SK-N-SH (cell line): ENCODE data around the gene TMEM150C. TPM values are rescaled to one million over a fixed set of nuclear protein-coding genes. Genes with fewer than 3 reads are reported as not detected.

ENCODE experiments used
- CTCF ChIA-PET: fragments of 300-600, 350-600 bp; formaldehyde crosslinking; extraction: SDS; loops from one replicate; lab custom pipeline; 2021; lab: Yijun Ruan, JAX
- POLR2A ChIA-PET: fragments of 350-600 bp; sonication (Branson Sonifier 250); formaldehyde crosslinking; extraction: SDS; loops from one replicate; lab custom pipeline; 2020; ENCODE audit warnings: antibody characterized with exemption, inconsistent platforms; lab: Yijun Ruan, JAX
- DNase-seq: peaks from one replicate; pipeline ENCODE4 v3.0.0; 2012
- H2AFZ ChIP-seq: fragments of 200-600 bp; sonication (generic); 2 replicates; pipeline ENCODE4 v1.8.1; 2016; ENCODE audit warnings: antibody characterized with exemption, mild to moderate bottlenecking, low read depth
- H3F3A ChIP-seq: fragments of 200-600 bp; sonication (generic); replicated peaks from 2 replicates; pipeline ENCODE3; 2016; ENCODE audit warnings: antibody characterized with exemption, mild to moderate bottlenecking; ENCODE audit not compliant: insufficient read depth
- H3K27ac ChIP-seq, 2 experiments: fragments of 200-500 bp in 1 of 2; fragments of 200-600 bp in 1 of 2; sonication (Bioruptor generic) in 1 of 2; sonication (generic), shearing (Covaris generic) in 1 of 2; 2 replicates each; pipeline versions ENCODE4 v1.5.1 to v1.6.1; 2014 to 2016; ENCODE audit warnings: low read depth in 2 of 2, inconsistent platforms in 1 of 2, low read length in 1 of 2, mild to moderate bottlenecking in 1 of 2, mixed read lengths in 1 of 2
- H3K27me3 ChIP-seq: fragments of 200-600 bp; sonication (generic), shearing (Covaris generic); 2 replicates; pipeline ENCODE4 v1.6.1; 2016; ENCODE audit warnings: mixed run types; ENCODE audit not compliant: insufficient read depth
- H3K36me3 ChIP-seq, 2 experiments: fragments of 200-500 bp in 1 of 2; fragments of 200-600 bp in 1 of 2; sonication (Bioruptor generic) in 1 of 2; sonication (generic) in 1 of 2; replicated peaks in 1 of 2; 2 replicates each; pipeline versions ENCODE3 to v1.5.1; 2014 to 2016; ENCODE audit warnings: low read length in 1 of 2, mild to moderate bottlenecking in 1 of 2; ENCODE audit not compliant: insufficient read depth in 2 of 2, control insufficient read depth in 1 of 2
- H3K4me1 ChIP-seq, 2 experiments: fragments of 200-500 bp in 1 of 2; fragments of 200-600 bp in 1 of 2; sonication (Bioruptor generic) in 1 of 2; sonication (generic), shearing (Covaris generic) in 1 of 2; 2 replicates each; pipeline versions ENCODE4 v1.5.1 to v1.6.1; 2014 to 2016; ENCODE audit warnings: low read depth in 1 of 2, low read length in 1 of 2, mixed run types in 1 of 2; ENCODE audit not compliant: insufficient read depth in 2 of 2, control insufficient read depth in 1 of 2
- H3K4me2 ChIP-seq: fragments of 200-600 bp; sonication (generic), shearing (Covaris generic); 2 replicates; pipeline ENCODE4 v1.6.1; 2017; ENCODE audit warnings: mixed run types
- H3K4me3 ChIP-seq, 2 experiments: fragments of 200-500 bp in 1 of 2; fragments of 200-600 bp in 1 of 2; sonication (Bioruptor generic) in 1 of 2; sonication (generic), shearing (Covaris generic) in 1 of 2; 2 replicates each; pipeline versions ENCODE4 v1.5.1 to v1.8.1; 2014 to 2016; ENCODE audit warnings: low read depth in 2 of 2, inconsistent platforms in 1 of 2, low read length in 1 of 2, mild to moderate bottlenecking in 1 of 2, mixed read lengths in 1 of 2, moderate library complexity in 1 of 2
- H3K79me2 ChIP-seq: fragments of 200-600 bp; sonication (generic); 2 replicates; pipeline ENCODE4 v1.8.1; 2017; ENCODE audit warnings: mild to moderate bottlenecking; ENCODE audit not compliant: insufficient read depth
- H3K9ac ChIP-seq: fragments of 200-600 bp; sonication (generic); 2 replicates; pipeline ENCODE4 v1.6.1; 2017; ENCODE audit warnings: mixed run types
- H3K9me2 ChIP-seq: fragments of 200-600 bp; sonication (generic); 2 replicates; pipeline ENCODE4 v1.6.1; 2017; ENCODE audit warnings: mixed run types
- H3K9me3 ChIP-seq: fragments of 200-600 bp; sonication (generic); 2 replicates; pipeline ENCODE4 v1.6.1; 2017; ENCODE audit warnings: mixed run types, mild to moderate bottlenecking, moderate library complexity
- H4K20me1 ChIP-seq: fragments of 200-600 bp; sonication (generic); 2 replicates; pipeline ENCODE4 v1.6.1; 2017; ENCODE audit warnings: mild to moderate bottlenecking, mixed run types; ENCODE audit not compliant: insufficient read depth
- CHD2 ChIP-seq: fragments of 150-350 bp; IDR thresholded peaks from 2 replicates; pipeline ENCODE4 v1.6.1; 2018; ENCODE audit warnings: low read length; ENCODE audit not compliant: partially characterized antibody
- ELF1 ChIP-seq: IDR thresholded peaks from 2 replicates; pipeline ENCODE4 v1.4.0; 2012
- FOXJ3 ChIP-seq: sonication (generic); formaldehyde crosslinking; IDR thresholded peaks from 2 replicates; pipeline ENCODE4 v1.5.1; 2020; ENCODE audit warnings: mild to moderate bottlenecking, missing genetic modification reagents
- FOXM1 ChIP-seq: IDR thresholded peaks from 2 replicates; pipeline ENCODE4 v1.4.0; 2012; ENCODE audit warnings: low read depth, mild to moderate bottlenecking
- GABPA ChIP-seq: IDR thresholded peaks from 2 replicates; pipeline ENCODE4 v1.4.0; 2012; ENCODE audit warnings: low read depth, mild to moderate bottlenecking
- GATA2 ChIP-seq: sonication (generic); formaldehyde crosslinking; IDR thresholded peaks from 2 replicates; pipeline ENCODE4 v1.5.0; 2020; ENCODE audit warnings: mild to moderate bottlenecking, missing genetic modification reagents
- JUND ChIP-seq: IDR thresholded peaks from 2 replicates; pipeline ENCODE4 v1.4.0; 2012
- MXI1 ChIP-seq: IDR thresholded peaks from 2 replicates; pipeline ENCODE4 v1.6.1; 2012; ENCODE audit warnings: mild to moderate bottlenecking, low read depth, low read length, improper control_type of control experiment
- NFIC ChIP-seq: IDR thresholded peaks from 2 replicates; pipeline ENCODE4 v1.4.0; 2012; ENCODE audit warnings: borderline replicate concordance
- POLR2AphosphoS5 ChIP-seq: IDR thresholded peaks from 2 replicates; pipeline ENCODE4 v1.6.1; 2012; ENCODE audit warnings: low read depth, low read length
- RAD21 ChIP-seq: IDR thresholded peaks from 2 replicates; pipeline ENCODE4 v1.6.1; 2012; ENCODE audit warnings: mild to moderate bottlenecking, low read length
- RCOR1 ChIP-seq: fragments of 150-350 bp; IDR thresholded peaks from 2 replicates; pipeline ENCODE4 v1.6.1; 2017; ENCODE audit warnings: antibody characterized with exemption, low read length
- RFX5 ChIP-seq: IDR thresholded peaks from 2 replicates; pipeline ENCODE4 v1.6.1; 2012; ENCODE audit warnings: mild to moderate bottlenecking, improper control_type of control experiment, low read length
- RXRA ChIP-seq: IDR thresholded peaks from 2 replicates; pipeline ENCODE4 v1.4.0; 2012; ENCODE audit warnings: low read depth, mild to moderate bottlenecking, borderline replicate concordance
- SIN3A ChIP-seq: IDR thresholded peaks from 2 replicates; pipeline ENCODE4 v1.6.1; 2012; ENCODE audit warnings: low read depth, mild to moderate bottlenecking, low read length, moderate library complexity, borderline replicate concordance
- SMC3 ChIP-seq: IDR thresholded peaks from 2 replicates; pipeline ENCODE4 v1.6.1; 2012; ENCODE audit warnings: low read depth, low read length, improper control_type of control experiment
- TAF1 ChIP-seq: IDR thresholded peaks from 2 replicates; pipeline ENCODE4 v1.6.1; 2012; ENCODE audit warnings: low read depth, mild to moderate bottlenecking, low read length, moderate library complexity, borderline replicate concordance
- TCF12 ChIP-seq: IDR thresholded peaks from 2 replicates; pipeline ENCODE4 v1.4.0; 2012
- TEAD4 ChIP-seq: IDR thresholded peaks from 2 replicates; pipeline ENCODE4 v1.4.0; 2012; ENCODE audit warnings: mild to moderate bottlenecking, borderline replicate concordance; ENCODE audit not compliant: insufficient read depth
- YY1 ChIP-seq: IDR thresholded peaks from 2 replicates; pipeline ENCODE4 v1.4.0; 2012; ENCODE audit warnings: low read depth, mild to moderate bottlenecking
- WGBS: methylation state at CpG from one replicate; pipeline ENCODE4 v1.1.6; 2017; ENCODE audit warnings: low lambda C conversion rate; 5-methylcytosine and 5-hydroxymethylcytosine counted together
- polyA plus RNA-seq, 3 experiments: library from polyadenylated mRNA; depleted of rRNA; stranded (reverse); fragments of >200 nt; gene quantifications; 2 replicates each; pipeline ENCODE4 v1.2.3, GENCODE V29; 2012
- TF ChIP-seq, protein P1 (sequence below): fragments of 200-600 bp; sonication (generic); IDR thresholded peaks from 2 replicates; pipeline ENCODE4 v1.6.1; 2017; ENCODE audit warnings: antibody characterized with exemption, mild to moderate bottlenecking, moderate library complexity
- TF ChIP-seq, protein P2 (sequence below): IDR thresholded peaks from 2 replicates; pipeline ENCODE4 v1.4.0; 2012; ENCODE audit warnings: low read depth, borderline replicate concordance
- TF ChIP-seq, protein P3 (sequence below): fragments of 150-350 bp; IDR thresholded peaks from 2 replicates; pipeline ENCODE4 v1.6.1; 2016; ENCODE audit warnings: mild to moderate bottlenecking, low read depth, low read length

TMEM150C gene
- polyA plus RNA-seq, 1 of the 3 experiments (the other 2 are of a cell fraction): 1.0 TPM

GRCh38 chr4:82555276-82555675, 6.5 kb downstream of the TMEM150C start:
- Histone ChIP-seq H3K4me2 (no peak overlapping the region), H3K4me1 (no peaks in the 10 kb centered on the region), H3K9me3 (no peaks in the 10 kb centered on the region), H2AFZ (no peak overlapping the region), H3K9me2 (no peaks in the 10 kb centered on the region), H3F3A (no peaks in the 10 kb centered on the region), H3K9ac (no peak overlapping the region), H3K79me2 (no peaks in the 10 kb centered on the region), H3K4me3 (no peak overlapping the region), H3K27me3 (no peaks in the 10 kb centered on the region), H3K27ac (no peak overlapping the region), H3K36me3 (no peaks in the 10 kb centered on the region), H4K20me1 (no peaks in the 10 kb centered on the region)
- CTCF ChIA-PET: interaction anchor here (0.6 to 1.4 kb wide), 11 partner anchors 9 to 257 kb away, joined by 3 to 4 read pairs (median 3); no protein-coding TSS in a partner anchor
- TF ChIP-seq FOXM1 (no peak), YY1 (no peak), RAD21 (peak; percentile 36), GABPA (no peak), FOXJ3 (CRISPR knock-in tag) (no peak), TCF12 (no peak), NFIC (no peak), POLR2AphosphoS5 (no peak), GATA2 (CRISPR knock-in tag) (no peak), SIN3A (no peak), TAF1 (no peak), JUND (no peak), TEAD4 (no peak), RXRA (no peak), CHD2 (no peak)
- TF ChIP-seq, protein P1, sequence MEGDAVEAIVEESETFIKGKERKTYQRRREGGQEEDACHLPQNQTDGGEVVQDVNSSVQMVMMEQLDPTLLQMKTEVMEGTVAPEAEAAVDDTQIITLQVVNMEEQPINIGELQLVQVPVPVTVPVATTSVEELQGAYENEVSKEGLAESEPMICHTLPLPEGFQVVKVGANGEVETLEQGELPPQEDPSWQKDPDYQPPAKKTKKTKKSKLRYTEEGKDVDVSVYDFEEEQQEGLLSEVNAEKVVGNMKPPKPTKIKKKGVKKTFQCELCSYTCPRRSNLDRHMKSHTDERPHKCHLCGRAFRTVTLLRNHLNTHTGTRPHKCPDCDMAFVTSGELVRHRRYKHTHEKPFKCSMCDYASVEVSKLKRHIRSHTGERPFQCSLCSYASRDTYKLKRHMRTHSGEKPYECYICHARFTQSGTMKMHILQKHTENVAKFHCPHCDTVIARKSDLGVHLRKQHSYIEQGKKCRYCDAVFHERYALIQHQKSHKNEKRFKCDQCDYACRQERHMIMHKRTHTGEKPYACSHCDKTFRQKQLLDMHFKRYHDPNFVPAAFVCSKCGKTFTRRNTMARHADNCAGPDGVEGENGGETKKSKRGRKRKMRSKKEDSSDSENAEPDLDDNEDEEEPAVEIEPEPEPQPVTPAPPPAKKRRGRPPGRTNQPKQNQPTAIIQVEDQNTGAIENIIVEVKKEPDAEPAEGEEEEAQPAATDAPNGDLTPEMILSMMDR: peak; percentile 23
- TF ChIP-seq, protein P2, sequence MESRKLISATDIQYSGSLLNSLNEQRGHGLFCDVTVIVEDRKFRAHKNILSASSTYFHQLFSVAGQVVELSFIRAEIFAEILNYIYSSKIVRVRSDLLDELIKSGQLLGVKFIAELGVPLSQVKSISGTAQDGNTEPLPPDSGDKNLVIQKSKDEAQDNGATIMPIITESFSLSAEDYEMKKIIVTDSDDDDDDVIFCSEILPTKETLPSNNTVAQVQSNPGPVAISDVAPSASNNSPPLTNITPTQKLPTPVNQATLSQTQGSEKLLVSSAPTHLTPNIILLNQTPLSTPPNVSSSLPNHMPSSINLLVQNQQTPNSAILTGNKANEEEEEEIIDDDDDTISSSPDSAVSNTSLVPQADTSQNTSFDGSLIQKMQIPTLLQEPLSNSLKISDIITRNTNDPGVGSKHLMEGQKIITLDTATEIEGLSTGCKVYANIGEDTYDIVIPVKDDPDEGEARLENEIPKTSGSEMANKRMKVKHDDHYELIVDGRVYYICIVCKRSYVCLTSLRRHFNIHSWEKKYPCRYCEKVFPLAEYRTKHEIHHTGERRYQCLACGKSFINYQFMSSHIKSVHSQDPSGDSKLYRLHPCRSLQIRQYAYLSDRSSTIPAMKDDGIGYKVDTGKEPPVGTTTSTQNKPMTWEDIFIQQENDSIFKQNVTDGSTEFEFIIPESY: no peak
- DNase-seq: peak; percentile 27
- 85% methylated on average over 3 of the region's 3 CpGs for WGBS
- POLR2A ChIA-PET: no interaction called here

DNA sequence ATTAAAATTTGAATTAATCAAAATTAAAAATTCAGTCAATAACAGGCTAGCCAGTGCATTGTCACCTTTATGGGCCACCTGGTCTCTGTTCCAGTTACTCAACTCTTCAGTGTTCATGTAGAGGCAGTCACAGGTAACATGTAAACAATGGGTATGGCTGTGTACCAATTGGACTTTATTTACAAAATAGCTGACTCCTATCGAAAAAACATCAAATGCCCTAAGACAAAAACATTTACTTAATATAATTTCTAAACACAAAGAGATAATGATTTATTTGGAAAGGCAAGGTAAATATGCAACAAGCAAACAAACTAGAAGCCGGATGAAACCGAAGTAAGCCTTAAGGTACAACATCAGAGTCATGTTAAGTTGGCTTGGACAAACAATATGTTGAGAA, 8.8 kb downstream of the TMEM150C start:
- Histone ChIP-seq H3K27me3 (no peaks in the 10 kb centered on the region), H3K4me3 (no peak overlapping the region), H3K36me3 (no peaks in the 10 kb centered on the region), H2AFZ (no peak overlapping the region), H3K27ac (no peak overlapping the region), H4K20me1 (no peaks in the 10 kb centered on the region), H3K9me2 (no peaks in the 10 kb centered on the region), H3K9me3 (no peaks in the 10 kb centered on the region), H3K4me2 (no peak overlapping the region), H3K4me1 (no peaks in the 10 kb centered on the region), H3F3A (no peaks in the 10 kb centered on the region), H3K79me2 (no peaks in the 10 kb centered on the region), H3K9ac (no peak overlapping the region)
- POLR2A ChIA-PET: no interaction called here
- no peak for DNase-seq
- TF ChIP-seq RFX5 (no peak), ELF1 (no peak), TCF12 (no peak), RAD21 (no peak), GABPA (no peak), SMC3 (no peak), RCOR1 (no peak), MXI1 (no peak)
- TF ChIP-seq, protein P3, sequence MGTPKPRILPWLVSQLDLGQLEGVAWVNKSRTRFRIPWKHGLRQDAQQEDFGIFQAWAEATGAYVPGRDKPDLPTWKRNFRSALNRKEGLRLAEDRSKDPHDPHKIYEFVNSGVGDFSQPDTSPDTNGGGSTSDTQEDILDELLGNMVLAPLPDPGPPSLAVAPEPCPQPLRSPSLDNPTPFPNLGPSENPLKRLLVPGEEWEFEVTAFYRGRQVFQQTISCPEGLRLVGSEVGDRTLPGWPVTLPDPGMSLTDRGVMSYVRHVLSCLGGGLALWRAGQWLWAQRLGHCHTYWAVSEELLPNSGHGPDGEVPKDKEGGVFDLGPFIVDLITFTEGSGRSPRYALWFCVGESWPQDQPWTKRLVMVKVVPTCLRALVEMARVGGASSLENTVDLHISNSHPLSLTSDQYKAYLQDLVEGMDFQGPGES: no peak
- CTCF ChIA-PET: interaction anchor here (1.3 kb wide), 1 partner anchor 169 kb away, joined by 3 read pairs; no protein-coding TSS in a partner anchor
- WGBS: 59% methylated on average over 3 of the region's 3 CpGs
